HepG2 (cell line): Measurements from ENCODE around the gene TPRN. TPM values are rescaled to one million over a fixed set of nuclear protein-coding genes. Genes with fewer than 3 reads are reported as not detected.

Experiments
- FLYWCH1 ChIP-seq: sonication (generic); formaldehyde crosslinking; IDR thresholded peaks from 2 replicates; pipeline ENCODE4 v1.8.1; 2023; ENCODE audit warnings: mild to moderate bottlenecking, missing genetic modification reagents
- FOXM1 ChIP-seq: sonication (generic); formaldehyde crosslinking; IDR thresholded peaks from 2 replicates; pipeline ENCODE4 v1.5.0; 2020; ENCODE audit warnings: missing genetic modification reagents
- FOXP1 ChIP-seq, 2 experiments: fragments of 450-650 bp in 1 of 2; IDR thresholded peaks; 2 replicates each; pipeline ENCODE4 v1.6.1; 2017 to 2018; ENCODE audit warnings: antibody characterized with exemption in 1 of 2
- FUBP1 ChIP-seq: sonication (generic); formaldehyde crosslinking; IDR thresholded peaks from 2 replicates; pipeline ENCODE4 v1.5.1; 2020; ENCODE audit warnings: missing genetic modification reagents, mild to moderate bottlenecking, borderline replicate concordance
- HDAC2 ChIP-seq: sonication (generic); formaldehyde crosslinking; IDR thresholded peaks from 2 replicates; pipeline ENCODE4 v1.4.0; 2020; ENCODE audit warnings: missing genetic modification reagents
- HOXA3 ChIP-seq: sonication (generic); formaldehyde crosslinking; IDR thresholded peaks from 2 replicates; pipeline ENCODE4 v1.5.0; 2020; ENCODE audit warnings: missing genetic modification reagents
- MIER2 ChIP-seq: IDR thresholded peaks from 2 replicates; pipeline ENCODE4 v1.6.1; 2016; ENCODE audit warnings: missing biosample characterization, missing genetic modification reagents
- RELA ChIP-seq: sonication (generic); formaldehyde crosslinking; IDR thresholded peaks from 2 replicates; pipeline ENCODE4 v1.4.0; 2020; ENCODE audit warnings: missing genetic modification reagents
- TSC22D2 ChIP-seq: sonication (generic); formaldehyde crosslinking; IDR thresholded peaks from 2 replicates; pipeline ENCODE4 v1.5.1; 2020; ENCODE audit warnings: missing genetic modification reagents, mild to moderate bottlenecking, borderline replicate concordance
- ZBTB2 ChIP-seq: sonication (generic); formaldehyde crosslinking; IDR thresholded peaks from 2 replicates; pipeline ENCODE4 v1.8.0; 2022; ENCODE audit warnings: low read depth, missing genetic modification reagents
- ZNF17 ChIP-seq: sonication (generic); formaldehyde crosslinking; IDR thresholded peaks from 2 replicates; pipeline ENCODE4 v1.5.0; 2020; ENCODE audit warnings: mild to moderate bottlenecking, missing genetic modification reagents
- ZNF225 ChIP-seq: sonication (generic); formaldehyde crosslinking; IDR thresholded peaks from 2 replicates; pipeline ENCODE4 v1.4.0; 2020; ENCODE audit warnings: mild to moderate bottlenecking, missing genetic modification reagents
- ZNF234 ChIP-seq: sonication (generic); formaldehyde crosslinking; conservative IDR thresholded peaks from 2 replicates; pipeline ENCODE4 v1.5.1; 2020; ENCODE audit warnings: mild to moderate bottlenecking, missing genetic modification reagents
- ZNF251 ChIP-seq: sonication (generic); formaldehyde crosslinking; IDR thresholded peaks from 2 replicates; pipeline ENCODE4 v1.9.0; 2021; ENCODE audit warnings: mild to moderate bottlenecking, missing genetic modification reagents
- ZNF431 ChIP-seq: sonication (generic); formaldehyde crosslinking; IDR thresholded peaks from 2 replicates; pipeline ENCODE4 v1.9.0; 2022; ENCODE audit warnings: missing genetic modification reagents, low read depth, mild to moderate bottlenecking, borderline replicate concordance
- ZNF546 ChIP-seq: sonication (generic); formaldehyde crosslinking; conservative IDR thresholded peaks from 2 replicates; pipeline ENCODE4 v1.8.1; 2023; ENCODE audit warnings: mild to moderate bottlenecking, missing genetic modification reagents
- ZNF652 ChIP-seq: IDR thresholded peaks from 2 replicates; pipeline ENCODE4 v1.6.1; 2016; ENCODE audit warnings: low read depth, borderline replicate concordance
- ZNF766 ChIP-seq: sonication (generic); formaldehyde crosslinking; IDR thresholded peaks from 2 replicates; pipeline ENCODE4 v1.5.0; 2020; ENCODE audit warnings: missing genetic modification reagents, borderline replicate concordance
- polyA plus RNA-seq, 8 experiments: library from polyadenylated mRNA; depleted of rRNA in 3 of 8; stranded (reverse) in 7 of 8; unstranded in 1 of 8; fragments of >200 nt; fragmentation: Illumina TruSeq in 4 of 8; extraction: Trizol in 4 of 8; gene quantifications; 2 replicates each; pipeline versions ENCODE4 v1.2.1 to v1.2.3, GENCODE V29; 2011 to 2016; ENCODE audit warnings: low read depth in 4 of 8, missing spikeins in 1 of 8, mixed read lengths in 1 of 8; ENCODE audit not compliant: insufficient read depth in 1 of 8
- total RNA-seq, 5 experiments: library from RNA; depleted of rRNA; stranded (reverse); fragments of >200 nt; fragmentation: Illumina TruSeq; extraction: Trizol; gene quantifications; 2 replicates each; pipeline ENCODE4 v1.2.3, GENCODE V29; 2016; ENCODE audit warnings: low read depth in 1 of 5
- TF ChIP-seq, protein P1 (sequence below): sonication (generic); formaldehyde crosslinking; IDR thresholded peaks from 2 replicates; pipeline ENCODE4 v1.9.0; 2021; ENCODE audit warnings: missing genetic modification reagents, borderline replicate concordance
- TF ChIP-seq, protein P2 (sequence below), 2 experiments: sonication (generic) in 1 of 2; formaldehyde crosslinking in 1 of 2; IDR thresholded peaks; 2 replicates each; pipeline versions ENCODE4 v1.5.1 to v1.6.1; 2011 to 2020; ENCODE audit warnings: borderline replicate concordance in 1 of 2, low read depth in 1 of 2, low read length in 1 of 2, mild to moderate bottlenecking in 1 of 2, missing genetic modification reagents in 1 of 2, moderate library complexity in 1 of 2

The TPRN gene
- total and polyA plus RNA-seq, 2 of the 13 experiments (the other 11 are each of a cell fraction or from before 2014, with no cell fraction given), result 10.1 to 19.2 TPM

GRCh38 chr9:137200311-137201204, at the start of gene TPRN (continued):
- TF ChIP-seq TSC22D2 (CRISPR knock-in tag) (no peak), ZNF17 (CRISPR knock-in tag) (no peak), RELA (0 out of 2 replicates have a peak, but pooled peaks have one; percentile 65), FOXM1 (CRISPR knock-in tag) (no peak), ZNF652 (no peak), FUBP1 (CRISPR knock-in tag) (no peak), HOXA3 (peak; percentile 82), ZNF251 (CRISPR knock-in tag) (0 out of 2 replicates have a peak, but pooled peaks have one; percentile 37), ZBTB2 (CRISPR knock-in tag) (peak; percentile 91), ZNF546 (CRISPR knock-in tag) (no peak), FOXP1 (IDR thresholded peaks at IDR 0.05) (no peak), FOXP1 (CRISPR knock-in tag; IDR thresholded peaks at IDR 0.05) (0 out of 2 replicates have a peak, but pooled peaks have one; percentile 38), MIER2 (CRISPR knock-in tag) (0 out of 2 replicates have a peak, but pooled peaks have one; percentile 43), HDAC2 (CRISPR knock-in tag) (peak; percentile 95), ZNF225 (CRISPR knock-in tag) (peak; percentile 75; the same call in 1 of the 2 replicates), ZNF431 (CRISPR knock-in tag) (no peak), ZNF234 (CRISPR knock-in tag) (no peak), FLYWCH1 (CRISPR knock-in tag) (no peak), ZNF766 (CRISPR knock-in tag) (no peak; the same call in 1 of the 2 replicates)
- TF ChIP-seq, protein P1, sequence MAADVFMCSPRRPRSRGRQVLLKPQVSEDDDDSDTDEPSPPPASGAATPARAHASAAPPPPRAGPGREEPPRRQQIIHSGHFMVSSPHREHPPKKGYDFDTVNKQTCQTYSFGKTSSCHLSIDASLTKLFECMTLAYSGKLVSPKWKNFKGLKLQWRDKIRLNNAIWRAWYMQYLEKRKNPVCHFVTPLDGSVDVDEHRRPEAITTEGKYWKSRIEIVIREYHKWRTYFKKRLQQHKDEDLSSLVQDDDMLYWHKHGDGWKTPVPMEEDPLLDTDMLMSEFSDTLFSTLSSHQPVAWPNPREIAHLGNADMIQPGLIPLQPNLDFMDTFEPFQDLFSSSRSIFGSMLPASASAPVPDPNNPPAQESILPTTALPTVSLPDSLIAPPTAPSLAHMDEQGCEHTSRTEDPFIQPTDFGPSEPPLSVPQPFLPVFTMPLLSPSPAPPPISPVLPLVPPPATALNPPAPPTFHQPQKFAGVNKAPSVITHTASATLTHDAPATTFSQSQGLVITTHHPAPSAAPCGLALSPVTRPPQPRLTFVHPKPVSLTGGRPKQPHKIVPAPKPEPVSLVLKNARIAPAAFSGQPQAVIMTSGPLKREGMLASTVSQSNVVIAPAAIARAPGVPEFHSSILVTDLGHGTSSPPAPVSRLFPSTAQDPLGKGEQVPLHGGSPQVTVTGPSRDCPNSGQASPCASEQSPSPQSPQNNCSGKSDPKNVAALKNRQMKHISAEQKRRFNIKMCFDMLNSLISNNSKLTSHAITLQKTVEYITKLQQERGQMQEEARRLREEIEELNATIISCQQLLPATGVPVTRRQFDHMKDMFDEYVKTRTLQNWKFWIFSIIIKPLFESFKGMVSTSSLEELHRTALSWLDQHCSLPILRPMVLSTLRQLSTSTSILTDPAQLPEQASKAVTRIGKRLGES (CRISPR knock-in tag), result no peak; the same call in 1 of the 2 replicates
- TF ChIP-seq, protein P2, sequence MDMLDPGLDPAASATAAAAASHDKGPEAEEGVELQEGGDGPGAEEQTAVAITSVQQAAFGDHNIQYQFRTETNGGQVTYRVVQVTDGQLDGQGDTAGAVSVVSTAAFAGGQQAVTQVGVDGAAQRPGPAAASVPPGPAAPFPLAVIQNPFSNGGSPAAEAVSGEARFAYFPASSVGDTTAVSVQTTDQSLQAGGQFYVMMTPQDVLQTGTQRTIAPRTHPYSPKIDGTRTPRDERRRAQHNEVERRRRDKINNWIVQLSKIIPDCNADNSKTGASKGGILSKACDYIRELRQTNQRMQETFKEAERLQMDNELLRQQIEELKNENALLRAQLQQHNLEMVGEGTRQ (IDR thresholded peaks at IDR 0.05; ENCODE audit: low read depth, low read length), result no peak
- TF ChIP-seq, protein P2 (CRISPR knock-in tag; IDR thresholded peaks at IDR 0.05; ENCODE audit: borderline replicate concordance), result no peak
